Stomach (tissue), 9 donors: ENCODE results near the gene CDCA4. TPM values are rescaled to one million over a fixed set of nuclear protein-coding genes. Genes with fewer than 3 reads are reported as not detected.

Experiments
- DNase-seq, 2 donors: peaks; one replicate each; pipeline versions ENCODE4 v3.0.0 to v3.0.0-alpha.2; 2013 to 2019
- H3K27ac ChIP-seq, 5 donors: fragments of 200-600 bp in 4 of 5; sonication (generic) in 4 of 5; one replicate each; pipeline ENCODE4 v1.5.1; 2013 to 2019; ENCODE audit warnings: mild to moderate bottlenecking in 1 of 5, moderate library complexity in 1 of 5
- H3K27me3 ChIP-seq, 3 donors: fragments of 200-600 bp; sonication (generic); one replicate each; pipeline ENCODE4 v1.5.1; 2017 to 2019; ENCODE audit warnings: mixed run types in 1 of 3
- H3K36me3 ChIP-seq, 4 donors: fragments of 200-600 bp; sonication (generic); 1 replicate in 3 of 4; 2 replicates in 1 of 4; pipeline ENCODE4 v1.5.1; 2016 to 2019
- H3K4me1 ChIP-seq, 4 donors: fragments of 200-600 bp; sonication (generic); one replicate each; pipeline ENCODE4 v1.5.1; 2016 to 2019
- H3K4me3 ChIP-seq, 4 donors: fragments of 200-600 bp; sonication (generic) in 3 of 4; one replicate each; pipeline ENCODE4 v1.5.1; 2016 to 2019; ENCODE audit warnings: mild to moderate bottlenecking in 1 of 4
- H3K9me3 ChIP-seq, 4 donors: fragments of 200-600 bp; sonication (generic); one replicate each; pipeline ENCODE4 v1.5.1; 2016 to 2019
- EP300 ChIP-seq: sonication (generic); formaldehyde crosslinking; IDR thresholded peaks from one replicate; pipeline ENCODE4 v1.6.1; 2017; ENCODE audit warnings: antibody characterized with exemption
- POLR2A ChIP-seq, 4 donors: fragments of 450-650 bp; IDR thresholded peaks; one replicate each; pipeline ENCODE4 v1.6.1; 2016; ENCODE audit warnings: antibody characterized with exemption in 4 of 4, control low read depth in 2 of 4, mild to moderate bottlenecking in 1 of 4, moderate library complexity in 1 of 4
- POLR2AphosphoS5 ChIP-seq, 3 donors: sonication (generic); formaldehyde crosslinking; IDR thresholded peaks; one replicate each; pipeline ENCODE4 v1.6.1; 2016; ENCODE audit warnings: antibody characterized with exemption in 3 of 3
- WGBS, 5 donors: extraction: QIAGEN DNeasy Blood & Tissue Kit in 3 of 5; methylation state at CpG; one replicate each; pipeline versions ENCODE4 v1.1.5 to v1.1.7; 2013 to 2018; 5-methylcytosine and 5-hydroxymethylcytosine counted together
- intact Hi-C: fragments of 100-400 bp; cut with DNase I; formaldehyde crosslinking; loops from one replicate; pipeline ENCODE4 v1.15.1; 2023; ENCODE audit warnings: low total_unique reads
- polyA plus RNA-seq, 3 donors: library from polyadenylated mRNA; stranded (reverse); fragments of 200-250 nt; gene quantifications; one replicate each; pipeline ENCODE4 v1.2.3, GENCODE V29; 2013
- total RNA-seq, 5 donors: library from RNA; depleted of rRNA; stranded (reverse); fragments of >200 nt; gene quantifications; one replicate each; pipeline versions ENCODE4 v1.1.0 to v1.2.3, GENCODE V29; 2014 to 2016
- TF ChIP-seq, protein P1 (sequence below), 7 experiments: fragments of 450-650 bp in 4 of 7; fragments of 200-600 bp in 3 of 7; sonication (generic) in 3 of 7; IDR thresholded peaks; one replicate each; pipeline ENCODE4 v1.5.1; 2016 to 2019; ENCODE audit warnings: antibody characterized with exemption in 7 of 7, control low read depth in 2 of 7, mild to moderate bottlenecking in 1 of 7
- donor health status: healthy with polysubstance abuse.
- donor health status: Bipolar disorder and iron deficiency.
- donor health status: healthy.

The CDCA4 gene
- total and polyA plus RNA-seq, 8 donors: 2.9 to 12.3 (median 6.4) TPM

DNA sequence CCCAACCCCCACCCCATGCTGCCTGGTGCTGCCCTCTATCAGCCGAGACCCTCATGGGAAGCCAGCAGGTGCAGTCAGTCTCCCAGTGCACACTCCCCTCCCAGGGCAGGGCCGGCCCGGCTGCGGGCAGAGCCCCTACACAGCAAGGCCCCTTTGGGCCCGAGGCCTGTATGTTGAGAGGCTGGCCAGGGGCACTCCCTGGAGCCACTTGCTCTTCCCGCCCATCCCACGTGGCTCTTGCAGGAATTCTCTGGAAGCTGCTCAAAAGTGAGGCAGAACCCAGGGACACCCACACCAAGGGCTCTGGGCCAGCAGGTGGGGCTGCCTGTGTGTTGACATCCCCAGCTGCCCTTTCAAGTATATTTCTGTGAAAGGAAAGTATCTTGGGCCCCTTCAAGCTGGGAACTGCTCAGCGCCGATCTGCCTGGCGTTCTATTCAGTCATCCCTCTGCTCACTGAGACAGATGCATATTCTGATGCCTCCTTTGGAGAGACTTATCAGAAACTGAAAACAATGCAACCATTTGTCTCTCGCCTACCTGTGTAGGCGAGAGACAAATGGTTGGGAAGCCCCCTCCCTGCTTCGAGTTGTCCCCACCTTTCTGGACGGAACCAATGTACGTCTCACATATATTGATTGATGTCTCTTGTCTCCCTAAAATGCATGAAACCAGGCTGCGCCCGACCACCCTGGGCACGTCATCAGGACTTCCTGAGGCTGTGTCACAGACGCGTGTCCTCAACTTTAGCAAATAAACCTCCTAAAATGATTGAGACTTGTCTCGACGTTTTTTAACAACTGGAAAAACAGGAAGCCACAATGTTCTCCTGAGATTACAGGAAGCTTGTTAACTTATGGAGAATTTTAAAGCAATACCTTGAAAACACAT, 38.4 kb upstream of the CDCA4 start:
- peak in 1 of 2 donors; percentile 64 for DNase-seq
- H3K36me3 ChIP-seq: peaks cover 0 to 16% (median 0%) of the 10 kb centered on the region in 4 donors
- peaks cover 0 to 11% (median 0%) of the 10 kb centered on the region in 3 donors for H3K27me3 ChIP-seq
- 56 to 63% (median 58%) methylated on average over 16 to 22 of the region's 22 CpGs for WGBS, 5 donors
- H3K4me1 ChIP-seq: peaks cover 5 to 45% (median 29%) of the 10 kb centered on the region in 4 donors
- H3K9me3 ChIP-seq: no peaks in the 10 kb centered on the region
- no peak overlapping the region for H3K4me3 ChIP-seq
- H3K27ac ChIP-seq: peak overlapping the region in 2 of 5 donors; percentile 65 to 76
- intact Hi-C loops: no loop called here
- TF ChIP-seq POLR2A (IDR thresholded peaks at IDR 0.05) (no peak), POLR2AphosphoS5 (IDR thresholded peaks at IDR 0.05) (no peak), EP300 (no peak)
- TF ChIP-seq, protein P1, sequence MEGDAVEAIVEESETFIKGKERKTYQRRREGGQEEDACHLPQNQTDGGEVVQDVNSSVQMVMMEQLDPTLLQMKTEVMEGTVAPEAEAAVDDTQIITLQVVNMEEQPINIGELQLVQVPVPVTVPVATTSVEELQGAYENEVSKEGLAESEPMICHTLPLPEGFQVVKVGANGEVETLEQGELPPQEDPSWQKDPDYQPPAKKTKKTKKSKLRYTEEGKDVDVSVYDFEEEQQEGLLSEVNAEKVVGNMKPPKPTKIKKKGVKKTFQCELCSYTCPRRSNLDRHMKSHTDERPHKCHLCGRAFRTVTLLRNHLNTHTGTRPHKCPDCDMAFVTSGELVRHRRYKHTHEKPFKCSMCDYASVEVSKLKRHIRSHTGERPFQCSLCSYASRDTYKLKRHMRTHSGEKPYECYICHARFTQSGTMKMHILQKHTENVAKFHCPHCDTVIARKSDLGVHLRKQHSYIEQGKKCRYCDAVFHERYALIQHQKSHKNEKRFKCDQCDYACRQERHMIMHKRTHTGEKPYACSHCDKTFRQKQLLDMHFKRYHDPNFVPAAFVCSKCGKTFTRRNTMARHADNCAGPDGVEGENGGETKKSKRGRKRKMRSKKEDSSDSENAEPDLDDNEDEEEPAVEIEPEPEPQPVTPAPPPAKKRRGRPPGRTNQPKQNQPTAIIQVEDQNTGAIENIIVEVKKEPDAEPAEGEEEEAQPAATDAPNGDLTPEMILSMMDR (IDR thresholded peaks at IDR 0.05): no peak

DNA sequence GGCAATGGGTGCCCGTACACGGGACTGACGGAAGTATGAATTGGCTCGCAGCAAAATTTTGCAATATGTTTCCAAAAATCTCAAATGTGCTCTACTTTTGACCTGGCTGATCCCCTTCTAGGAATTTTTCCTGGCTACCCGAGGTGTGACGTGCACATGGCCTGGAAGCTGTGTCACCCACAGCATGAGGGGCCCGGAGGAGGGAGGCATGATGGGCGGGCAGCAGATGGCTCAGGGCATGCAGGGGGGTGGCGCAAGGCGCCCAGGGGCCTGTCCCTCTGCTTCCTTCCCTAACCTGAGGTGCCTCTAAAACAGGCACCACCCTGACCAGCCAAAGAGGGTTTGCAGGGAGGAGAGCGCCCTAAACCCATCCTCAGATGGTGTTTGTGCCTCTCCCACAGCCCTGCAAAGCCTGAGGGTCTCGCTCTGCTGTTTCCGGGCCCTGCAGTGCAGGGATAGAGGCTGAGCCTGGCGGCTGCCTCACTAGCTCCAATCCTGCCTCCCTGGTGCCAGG, 37.7 kb upstream of the CDCA4 start:
- TF ChIP-seq, protein P1 (IDR thresholded peaks at IDR 0.05): no peak
- TF ChIP-seq EP300 (no peak), POLR2AphosphoS5 (IDR thresholded peaks at IDR 0.05) (no peak), POLR2A (IDR thresholded peaks at IDR 0.05) (no peak)
- H3K36me3 ChIP-seq: peaks cover 0 to 16% (median 0%) of the 10 kb centered on the region in 4 donors
- intact Hi-C loops: no loop called here
- peaks cover 5 to 45% (median 29%) of the 10 kb centered on the region in 4 donors for H3K4me1 ChIP-seq
- no peak overlapping the region for H3K4me3 ChIP-seq
- H3K27me3 ChIP-seq: peaks cover 0 to 11% (median 0%) of the 10 kb centered on the region in 3 donors
- DNase-seq: no peak
- peak overlapping the region in 2 of 5 donors; percentile 65 to 76 for H3K27ac ChIP-seq
- H3K9me3 ChIP-seq: no peaks in the 10 kb centered on the region
- WGBS, 5 donors: 88 to 94% (median 89%) methylated on average over 10 to 14 of the region's 14 CpGs

DNA sequence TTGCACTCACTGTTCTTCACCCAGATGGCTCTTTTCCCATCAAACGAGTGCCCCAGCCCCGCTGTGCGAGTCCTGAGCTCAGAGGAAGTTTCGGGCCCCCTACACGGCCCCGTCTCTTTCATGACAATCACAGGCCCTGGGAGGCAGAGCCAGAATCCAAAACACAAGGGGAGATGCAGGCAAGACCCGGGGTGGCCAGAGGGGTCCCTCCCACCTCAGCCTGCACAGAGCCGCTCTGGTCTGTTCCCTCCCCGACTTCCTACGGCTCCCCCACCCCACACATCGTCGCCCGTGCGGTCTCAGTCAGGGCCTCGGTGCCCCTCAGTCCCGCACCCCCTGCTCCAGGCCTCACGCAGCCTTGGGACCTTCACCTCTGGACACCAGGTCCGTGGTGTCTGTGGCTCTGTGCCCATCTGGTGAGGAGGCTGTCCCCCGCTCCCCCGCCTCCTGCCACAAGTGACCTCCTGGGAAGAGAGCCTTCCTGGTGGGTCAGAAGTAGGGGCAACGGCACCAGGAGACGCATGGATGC, 35.5 kb upstream of the CDCA4 start:
- TF ChIP-seq POLR2A (IDR thresholded peaks at IDR 0.05) (no peak), POLR2AphosphoS5 (IDR thresholded peaks at IDR 0.05) (no peak), EP300 (no peak)
- TF ChIP-seq, protein P1 (IDR thresholded peaks at IDR 0.05): no peak
- DNase-seq: peak in 1 of 2 donors; percentile 23
- no peak overlapping the region for H3K27ac ChIP-seq
- peaks cover 0 to 11% (median 0%) of the 10 kb centered on the region in 3 donors for H3K27me3 ChIP-seq
- peaks cover 0 to 22% (median 2%) of the 10 kb centered on the region in 4 donors for H3K36me3 ChIP-seq
- H3K9me3 ChIP-seq: no peaks in the 10 kb centered on the region
- peaks cover 5 to 29% (median 26%) of the 10 kb centered on the region in 4 donors for H3K4me1 ChIP-seq
- no peak overlapping the region for H3K4me3 ChIP-seq
- WGBS, 5 donors: 73 to 80% (median 78%) methylated on average over 21 to 22 of the region's 22 CpGs
- intact Hi-C loops: no loop called here

DNA sequence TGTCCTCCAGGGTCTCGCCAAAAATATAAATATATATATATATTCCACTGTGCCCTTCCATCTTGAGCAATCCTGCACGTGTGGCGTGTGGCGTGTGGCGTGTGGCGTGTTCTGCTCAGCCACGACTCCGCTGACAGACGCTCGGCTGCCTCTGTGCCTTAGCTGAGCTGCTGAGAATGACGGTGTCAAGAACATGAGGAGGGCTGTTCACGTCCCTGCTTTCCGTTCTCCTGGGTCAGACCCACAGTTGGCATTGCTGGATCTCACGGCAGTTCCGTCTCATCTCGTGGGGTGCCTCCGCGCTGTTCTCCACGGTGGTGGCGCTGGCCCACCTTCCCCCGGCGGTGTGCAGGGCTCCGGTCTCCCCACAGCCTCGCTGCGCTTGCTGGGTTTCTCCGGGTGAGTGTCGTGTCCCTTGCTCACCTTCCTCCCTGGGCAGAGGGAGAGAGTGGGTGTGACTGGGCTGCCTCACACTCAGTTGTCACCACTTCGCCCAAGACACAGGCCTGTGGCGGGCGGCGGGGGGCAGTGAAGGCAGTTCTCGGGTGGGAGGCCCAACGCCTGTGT, 34.9 kb upstream of the CDCA4 start:
- Histone ChIP-seq H3K4me3 (no peak overlapping the region), H3K27me3 (peaks cover 0 to 11% (median 0%) of the 10 kb centered on the region in 3 donors), H3K9me3 (no peaks in the 10 kb centered on the region), H3K4me1 (peaks cover 5 to 24% (median 21%) of the 10 kb centered on the region in 4 donors), H3K36me3 (peaks cover 0 to 28% (median 2%) of the 10 kb centered on the region in 4 donors), H3K27ac (no peak overlapping the region)
- intact Hi-C loops: no loop called here
- TF ChIP-seq POLR2AphosphoS5 (IDR thresholded peaks at IDR 0.05) (no peak), EP300 (no peak), POLR2A (IDR thresholded peaks at IDR 0.05) (no peak)
- TF ChIP-seq, protein P1 (IDR thresholded peaks at IDR 0.05): no peak
- WGBS, 5 donors: 77 to 86% (median 81%) methylated on average over 30 to 33 of the region's 33 CpGs
- no peak for DNase-seq
